ENCODE data around the gene SIL1. TPM values are rescaled to one million over a fixed set of nuclear protein-coding genes. Genes with fewer than 3 reads are reported as not detected.
"Not testable (repeated sequence)": the region's sequence is repeated elsewhere in the genome, so short reads cannot be mapped to it uniquely, and the experiment has no call there.

The SIL1 gene
- total RNA-seq, 1 experiment from 2014 or later: 61.5 TPM

DNA sequence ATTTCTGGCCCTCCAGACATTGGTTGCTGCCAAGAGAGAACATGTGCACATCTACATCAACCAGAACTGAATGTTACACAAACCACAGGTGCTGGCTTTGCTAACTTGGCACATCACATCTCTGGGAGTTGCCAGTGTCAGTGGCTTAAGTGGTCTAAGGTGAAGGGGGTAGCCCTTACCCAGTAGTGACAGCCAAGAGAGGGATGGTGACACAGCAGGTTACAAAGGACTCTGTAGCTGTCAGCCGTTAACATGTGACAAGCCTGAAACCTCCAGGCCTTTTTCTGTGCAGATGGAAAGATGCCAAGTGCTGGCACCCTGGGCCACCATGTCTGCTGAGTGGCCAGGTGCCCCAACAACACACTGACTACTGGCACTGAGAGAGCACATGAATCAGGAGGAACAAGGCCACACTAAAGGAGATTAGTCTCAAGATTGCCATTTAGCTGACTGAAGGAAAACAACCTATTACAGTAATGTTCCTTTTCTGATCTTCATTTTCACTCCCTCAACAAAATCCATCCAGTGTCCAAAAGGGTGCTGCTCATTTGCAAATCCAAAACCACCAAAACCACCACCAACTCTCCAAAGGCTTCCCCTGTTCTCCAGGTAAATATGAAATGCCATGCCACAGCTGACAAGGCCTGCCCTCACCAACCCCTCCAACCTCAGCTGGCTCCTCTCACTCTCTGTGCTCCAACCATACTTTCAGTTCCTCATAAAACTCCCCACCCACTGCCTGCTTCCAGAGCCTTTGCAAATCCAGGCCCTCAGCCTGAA lies 20.2 kb downstream of the SIL1 start:
- no peak for DNase-seq (ENCODE audit: low read depth)

DNA sequence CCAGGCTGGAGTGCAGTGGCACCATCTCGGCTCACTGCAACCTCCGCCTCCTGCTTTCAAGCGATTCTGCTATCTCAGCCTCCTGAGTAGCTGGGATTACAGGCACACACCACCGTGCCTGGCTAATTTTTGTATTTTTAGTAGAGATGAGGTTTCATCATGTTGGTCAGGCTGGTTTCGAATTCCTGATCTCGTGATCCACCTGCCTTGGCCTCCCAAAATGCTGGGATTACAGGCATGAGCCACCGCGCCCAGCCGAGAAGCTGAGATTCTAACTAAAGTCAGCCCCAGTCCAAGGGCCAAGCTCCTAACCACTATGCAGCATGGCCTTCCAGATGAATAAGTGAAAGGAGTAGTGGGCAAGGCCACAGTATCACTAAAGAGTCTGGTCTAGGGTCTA lies 20.9 kb downstream of the SIL1 start:
- not testable (repeated sequence) for DNase-seq (ENCODE audit: low read depth)

DNA sequence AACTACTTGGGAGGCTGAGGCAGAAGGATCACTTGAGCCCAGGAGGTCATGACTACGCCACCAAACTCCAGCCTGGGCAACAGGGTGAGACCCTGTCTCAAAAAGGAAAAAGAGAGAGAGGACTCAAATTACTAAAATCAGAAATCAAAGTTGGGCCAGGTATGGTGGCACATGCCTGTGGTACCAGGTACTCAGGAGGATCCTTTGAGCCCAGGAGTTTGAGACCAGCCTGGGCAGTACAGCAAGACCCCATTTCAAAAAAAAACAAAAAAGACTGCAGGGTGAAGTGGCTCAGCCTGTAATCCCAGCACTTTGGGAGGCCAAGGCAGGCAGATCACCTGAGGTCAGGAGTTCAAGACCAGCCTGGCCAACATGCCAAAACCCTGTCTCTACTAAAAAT lies 23.8 kb downstream of the SIL1 start:
- not testable (repeated sequence) for DNase-seq (ENCODE audit: low read depth)

DNA sequence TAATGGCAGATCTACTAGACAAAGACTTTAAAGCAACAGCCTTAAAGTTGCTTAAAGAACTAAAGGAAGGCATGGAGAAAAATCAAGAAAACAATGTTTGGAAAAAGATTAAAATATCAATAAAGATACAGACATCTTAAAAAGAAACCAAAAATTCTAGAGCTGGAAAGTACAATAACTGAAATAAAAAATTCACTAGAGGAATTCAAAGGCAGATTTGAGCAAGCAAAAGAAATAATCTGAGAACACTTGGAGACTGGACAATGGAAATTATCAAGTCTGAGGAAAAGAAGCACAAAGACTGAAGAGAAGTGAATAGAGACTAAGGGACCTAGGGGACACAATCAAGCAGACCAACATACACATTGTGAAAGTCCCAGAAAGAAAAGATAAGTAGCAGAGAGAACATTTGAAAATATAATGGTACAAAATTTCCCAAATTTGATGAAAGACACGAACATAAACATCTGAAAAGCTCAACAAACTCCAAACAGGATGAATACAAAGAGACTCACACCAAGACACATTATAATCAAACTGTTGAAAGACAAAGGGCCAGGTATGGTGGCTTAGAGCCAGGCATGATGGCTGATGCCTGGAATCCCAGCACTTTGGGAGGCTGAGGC lies 26.3 kb downstream of the SIL1 start:
- DNase-seq (ENCODE audit: low read depth): no peak

DNA sequence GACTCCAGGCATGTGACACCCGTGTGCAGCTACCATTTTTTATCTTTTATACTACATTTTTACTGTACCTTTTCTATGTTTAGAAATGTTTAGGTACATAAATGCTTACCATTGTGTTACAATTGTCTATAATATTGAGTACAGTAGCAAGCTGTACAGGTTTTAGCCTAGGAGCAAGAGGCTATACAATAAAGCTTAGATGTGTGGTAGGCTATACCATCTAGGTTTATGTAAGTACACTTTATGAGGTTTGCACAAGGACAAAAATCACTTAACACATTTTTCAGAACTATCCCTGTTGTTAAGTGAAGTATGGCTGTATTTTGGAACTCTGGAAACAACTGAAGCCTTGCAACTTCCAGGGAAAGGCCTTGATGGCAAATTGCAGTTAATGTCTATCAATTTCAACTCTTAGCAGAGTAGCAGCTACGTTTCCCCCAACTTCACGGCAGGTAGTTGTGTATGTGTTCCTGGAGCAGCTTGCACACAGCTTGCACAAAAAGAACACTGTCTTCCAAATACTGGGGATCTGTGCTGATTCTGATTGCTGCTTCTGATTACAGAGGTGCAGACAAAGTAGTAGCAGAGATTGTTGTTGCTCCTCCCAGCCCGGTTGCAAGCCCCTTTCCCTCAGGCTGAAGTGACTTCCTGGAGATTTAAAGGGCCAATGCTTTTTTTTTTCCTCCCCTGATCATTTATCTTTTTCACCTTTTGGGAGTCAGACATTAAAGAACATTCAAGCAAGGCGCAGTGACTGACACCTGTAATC lies 30.0 kb downstream of the SIL1 start:
- DNase-seq (ENCODE audit: low read depth): no peak

DNA sequence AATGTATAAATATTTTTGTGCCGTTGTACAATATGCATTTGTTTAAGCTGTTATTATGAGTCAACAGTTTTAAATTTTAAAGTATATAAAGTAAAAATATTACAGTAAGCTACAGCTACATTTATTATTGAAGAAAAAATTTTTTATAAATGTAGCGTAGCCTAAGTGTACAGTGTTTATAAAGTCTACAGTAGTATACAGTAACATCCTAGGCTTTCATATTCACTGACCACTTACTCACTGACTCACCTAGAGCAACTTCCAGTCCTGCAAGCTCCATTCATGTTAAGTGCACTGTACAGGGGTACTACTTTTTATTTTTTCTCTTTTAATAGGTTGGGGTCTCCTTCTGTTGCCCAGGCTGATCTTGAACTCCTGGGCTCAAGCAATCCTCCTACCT lies 30.6 kb downstream of the SIL1 start:
- no peak for DNase-seq (ENCODE audit: low read depth)

DNA sequence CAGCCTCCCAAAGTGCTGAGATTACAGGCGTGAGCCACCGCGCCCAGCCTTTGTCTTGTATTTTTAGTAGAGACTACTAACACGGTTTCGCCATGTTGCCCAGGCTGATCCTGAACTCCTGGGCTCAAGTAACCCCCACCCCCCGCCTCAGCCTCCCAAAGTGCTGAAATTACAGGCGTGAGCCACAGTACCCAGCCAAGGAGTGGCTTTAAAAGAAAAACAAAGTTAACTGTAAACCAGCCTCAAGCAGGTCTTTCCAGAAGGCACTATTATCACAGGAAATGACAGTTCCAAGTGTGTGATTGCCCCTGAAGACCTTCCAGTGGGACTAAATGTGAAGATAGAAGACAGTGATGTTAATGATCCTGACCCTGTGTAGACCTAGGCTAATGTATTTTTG lies 31.1 kb downstream of the SIL1 start:
- DNase-seq (ENCODE audit: low read depth): no peak

DNA sequence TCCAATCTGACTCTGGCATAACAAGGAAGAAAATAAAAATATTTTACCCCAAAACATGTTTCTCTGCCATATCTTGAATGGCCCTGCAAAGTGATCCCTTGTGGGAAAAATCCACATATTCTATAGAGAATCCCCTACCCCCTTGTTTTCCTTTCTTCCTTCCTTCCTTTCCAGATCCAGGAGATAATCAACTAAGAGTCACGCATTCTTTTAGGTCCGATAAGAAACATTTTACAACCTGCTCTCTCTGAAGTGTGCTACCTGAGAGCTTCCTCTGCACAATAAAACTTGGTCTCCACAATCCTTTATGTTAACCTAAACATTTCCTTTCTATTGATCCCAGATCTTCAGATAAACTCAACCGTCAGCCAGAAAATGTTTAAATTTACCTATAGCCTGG lies 33.3 kb downstream of the SIL1 start:
- DNase-seq (ENCODE audit: low read depth): not testable (repeated sequence)

DNA sequence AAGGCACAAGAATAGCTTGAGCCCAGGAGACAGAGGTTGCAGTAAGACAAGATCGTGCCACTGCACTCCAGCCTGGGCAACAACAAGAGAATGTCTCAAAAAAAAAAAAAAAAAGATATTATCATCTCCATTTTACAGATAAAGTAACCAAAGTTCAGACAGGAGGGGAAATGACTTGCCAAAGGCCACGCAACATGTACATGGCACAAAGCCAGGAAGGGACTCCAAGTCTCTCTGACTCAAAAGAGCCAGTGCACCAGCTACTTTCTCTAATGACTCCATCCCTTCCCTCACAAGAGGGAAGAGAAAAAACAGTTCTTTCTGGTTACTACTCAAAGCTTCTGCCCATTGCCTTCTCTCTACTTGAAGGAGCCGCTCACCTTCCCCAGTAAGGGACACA lies 34.1 kb downstream of the SIL1 start:
- no peak for DNase-seq (ENCODE audit: low read depth)

DNA sequence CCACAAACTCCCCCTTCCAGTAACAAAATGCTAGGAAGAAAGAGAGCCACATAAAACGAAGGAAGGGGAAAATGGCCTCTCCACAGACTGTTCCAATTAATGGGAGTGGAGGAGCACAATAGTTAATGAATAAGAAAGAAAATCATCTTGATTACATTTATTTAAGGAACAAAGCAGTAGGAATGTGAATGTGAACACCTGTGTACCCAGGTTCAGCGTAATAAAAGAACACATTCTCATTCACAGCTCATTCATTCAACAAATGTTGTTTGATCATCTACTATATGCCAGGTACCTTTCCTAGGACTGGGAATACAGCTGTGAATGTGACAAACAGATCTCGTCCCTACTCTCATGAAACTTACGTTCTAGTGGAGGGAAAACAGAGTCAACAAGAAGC lies 35.7 kb downstream of the SIL1 start:
- DNase-seq (ENCODE audit: low read depth): no peak

DNA sequence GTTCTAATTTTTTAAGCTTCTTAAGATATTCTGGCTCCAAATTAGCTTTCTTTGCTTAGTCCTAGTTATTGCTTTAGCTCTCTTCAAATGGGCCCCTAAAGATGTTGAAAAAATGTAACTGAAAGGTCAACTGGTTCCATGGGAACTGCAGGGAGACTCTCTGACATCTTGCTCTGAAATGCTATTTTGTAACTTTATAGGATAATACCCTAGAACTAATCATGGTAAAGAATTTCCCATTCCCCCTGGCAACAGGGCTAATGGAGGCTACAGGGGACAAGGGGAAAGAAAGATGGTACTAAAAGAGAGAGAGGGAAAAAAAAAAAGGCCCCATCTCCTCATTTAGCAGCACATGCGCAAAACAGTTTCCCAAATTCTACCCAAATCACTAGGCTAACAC lies 39.4 kb downstream of the SIL1 start:
- no peak for DNase-seq (ENCODE audit: low read depth)

DNA sequence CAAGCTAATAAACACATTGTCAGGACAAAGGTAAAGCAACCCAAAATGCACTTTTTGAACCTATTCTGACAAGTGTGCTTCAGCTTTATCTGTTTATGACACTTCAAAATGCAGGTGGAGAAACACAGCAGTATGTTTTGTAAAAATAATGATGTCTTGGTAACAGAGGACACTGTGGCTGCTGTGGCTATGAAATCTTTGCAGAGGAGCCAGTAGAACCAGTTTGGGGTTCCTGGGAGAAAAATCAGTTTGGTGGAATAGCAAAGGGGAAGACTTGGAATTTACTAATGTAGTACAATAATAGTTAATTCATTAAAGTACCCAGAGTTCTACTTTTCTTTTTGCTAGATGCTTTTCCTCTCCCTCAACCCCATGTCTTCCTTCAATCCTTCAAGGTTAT lies 40.6 kb downstream of the SIL1 start:
- DNase-seq (ENCODE audit: low read depth): no peak

DNA sequence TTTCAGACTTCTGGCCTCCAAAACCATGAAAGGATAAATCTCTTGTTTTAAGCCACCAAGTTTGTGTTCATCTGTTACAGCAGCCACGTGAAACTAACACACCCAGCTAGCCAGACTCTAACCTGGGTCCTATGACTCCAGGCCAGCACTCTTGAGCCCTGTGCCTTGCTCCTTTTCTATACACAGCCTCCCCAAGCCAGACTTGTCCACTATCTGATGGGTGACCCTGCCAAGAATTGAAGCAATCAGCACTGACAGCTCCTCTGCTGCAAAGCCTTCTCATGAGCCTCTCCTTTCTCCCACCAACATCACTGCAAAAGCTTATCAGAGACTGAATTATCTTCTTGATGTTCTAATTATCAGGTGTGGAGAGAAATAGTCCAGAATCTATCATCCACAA lies 41.4 kb downstream of the SIL1 start:
- DNase-seq (ENCODE audit: low read depth): no peak

DNA sequence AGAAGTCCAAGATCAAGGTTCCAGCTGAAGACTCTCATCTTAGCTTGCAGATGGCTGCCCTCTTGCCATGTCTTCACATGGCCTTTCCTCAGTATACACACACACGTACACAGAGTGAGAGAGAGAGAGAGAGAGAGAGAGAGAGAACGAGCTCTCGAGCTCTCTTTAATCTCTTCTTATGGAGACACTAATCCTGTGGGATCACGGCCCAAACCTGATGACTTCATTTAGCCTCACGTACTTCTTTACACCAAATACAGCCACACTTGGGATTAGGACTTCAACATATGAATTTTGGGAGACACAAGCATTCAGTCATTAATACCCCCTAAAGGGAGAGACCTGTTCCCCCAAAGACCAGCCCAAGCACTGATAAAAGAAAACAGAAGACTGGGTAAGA lies 42.8 kb downstream of the SIL1 start:
- no peak for DNase-seq (ENCODE audit: low read depth)

DNA sequence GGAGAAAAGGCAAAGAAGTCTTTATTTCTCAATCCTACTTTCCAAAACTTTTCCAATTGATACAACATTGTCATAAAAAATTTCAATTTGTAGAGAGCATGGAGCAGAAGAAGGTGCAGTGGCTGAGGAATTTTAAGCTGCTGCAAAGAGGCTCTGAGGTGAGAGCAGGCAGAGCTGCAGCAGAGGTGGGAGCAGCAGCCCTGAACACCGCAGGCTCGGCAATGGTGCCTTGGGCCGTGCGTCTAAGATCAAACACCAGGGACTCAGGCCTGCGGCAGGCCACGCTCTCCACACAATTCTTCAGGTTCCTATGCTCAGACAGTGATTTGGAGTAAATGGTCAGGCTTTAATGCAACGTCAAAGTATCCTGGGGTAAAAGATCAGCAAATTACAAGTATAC lies 46.3 kb downstream of the SIL1 start:
- no peak for DNase-seq (ENCODE audit: low read depth)

DNA sequence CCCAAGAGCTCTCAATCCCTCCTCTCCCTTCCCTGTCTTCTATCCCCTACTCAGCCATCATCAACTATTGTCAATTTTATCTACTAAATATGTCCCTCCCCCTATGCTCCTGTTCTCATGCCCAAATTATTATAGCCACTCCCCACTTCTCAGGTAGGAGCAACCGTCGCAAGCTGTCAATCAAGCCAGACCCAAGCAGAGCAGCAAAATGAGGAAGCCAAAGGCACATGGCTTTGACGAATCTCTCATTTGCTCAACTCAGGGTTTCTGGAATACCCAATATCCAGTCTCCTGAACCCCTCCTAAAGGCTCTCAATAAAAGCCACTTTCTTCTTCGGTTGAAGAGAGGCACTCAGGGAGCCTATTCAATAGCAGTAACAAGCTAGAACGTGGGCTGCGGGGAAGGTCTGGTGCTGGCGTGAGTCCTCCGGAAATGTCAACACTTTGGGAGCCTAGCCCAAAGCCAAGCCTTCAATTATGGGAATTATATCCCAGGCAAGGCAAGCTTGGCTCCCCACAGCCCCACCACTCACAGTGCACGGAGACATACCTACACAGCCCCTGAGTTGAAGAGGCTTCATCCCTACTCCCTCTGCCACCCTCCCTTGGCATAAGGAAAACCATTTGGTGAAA lies 47.7 kb downstream of the SIL1 start:
- DNase-seq (ENCODE audit: low read depth): no peak

DNA sequence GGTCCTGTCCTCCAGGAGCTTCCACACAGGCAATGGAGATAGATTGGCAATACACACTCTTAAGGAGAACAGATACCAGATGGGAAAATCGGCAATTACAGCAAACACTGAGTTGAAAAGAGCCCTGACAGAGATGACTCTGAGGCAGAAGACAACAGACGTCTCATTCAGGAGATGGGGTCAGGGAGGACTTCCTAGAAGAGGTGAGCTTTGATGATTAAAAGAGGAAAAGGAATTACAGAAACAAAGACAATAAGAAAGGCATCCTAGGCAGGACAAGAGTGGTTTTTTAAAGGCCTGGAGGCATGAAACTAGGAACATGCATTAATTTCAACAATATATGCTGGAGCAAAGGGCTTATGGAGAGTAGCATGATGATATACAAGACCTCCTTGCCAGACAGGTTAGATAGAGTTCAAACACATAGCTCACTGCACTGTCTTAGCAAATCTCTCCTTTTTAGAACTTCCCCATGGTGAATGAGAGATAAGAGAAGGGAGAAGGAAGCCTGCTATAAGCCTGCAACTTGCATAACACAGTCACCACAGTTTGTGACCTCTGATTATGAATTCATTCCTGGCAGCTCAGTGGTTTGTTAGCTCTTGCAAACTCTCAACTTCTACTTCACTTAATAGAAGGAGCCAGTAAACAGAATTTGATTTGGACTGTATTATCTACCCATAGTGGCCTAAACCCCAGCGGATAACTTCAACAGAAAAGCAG lies 48.5 kb downstream of the SIL1 start:
- peak; percentile 12 for DNase-seq (ENCODE audit: low read depth)

DNA sequence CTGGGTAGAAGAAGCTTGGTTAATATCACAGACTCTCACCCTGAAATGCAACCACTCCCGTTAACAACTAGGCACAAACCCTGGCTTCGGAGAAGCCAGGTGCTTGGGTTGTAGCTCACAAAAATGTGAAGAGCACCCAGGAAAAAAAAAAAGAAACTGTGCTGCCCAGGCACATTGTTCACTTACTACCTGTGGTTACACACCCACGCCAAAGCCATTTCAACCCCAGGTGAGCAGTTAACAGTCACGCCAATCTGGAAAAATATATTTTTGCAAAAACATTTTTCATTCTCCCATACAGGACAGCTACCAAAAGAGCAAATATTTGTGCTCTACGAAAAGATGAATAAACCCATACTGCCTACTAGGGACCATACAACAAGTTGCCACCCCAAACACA lies 49.2 kb downstream of the SIL1 start:
- no peak for DNase-seq (ENCODE audit: low read depth)

DNA sequence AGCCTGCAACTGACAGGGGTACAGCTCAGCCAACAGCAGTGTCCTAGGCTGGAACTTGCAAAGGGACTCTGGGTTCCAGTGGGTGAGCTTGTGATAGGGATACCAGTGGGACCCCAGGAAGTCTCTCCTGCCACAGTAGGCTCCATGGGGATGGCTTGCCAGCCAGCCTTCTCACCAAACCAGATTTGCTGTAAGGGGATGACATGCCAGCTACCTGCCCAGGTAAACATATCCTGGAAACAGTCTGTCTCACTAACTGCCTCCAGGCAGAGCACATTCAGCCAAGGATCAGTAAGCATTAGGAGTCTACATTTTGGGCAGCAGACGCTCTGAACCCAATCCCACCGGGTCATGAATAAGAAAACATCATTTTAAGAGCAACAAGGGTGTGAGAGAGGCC lies 49.9 kb downstream of the SIL1 start:
- no peak for DNase-seq (ENCODE audit: low read depth)

DNA sequence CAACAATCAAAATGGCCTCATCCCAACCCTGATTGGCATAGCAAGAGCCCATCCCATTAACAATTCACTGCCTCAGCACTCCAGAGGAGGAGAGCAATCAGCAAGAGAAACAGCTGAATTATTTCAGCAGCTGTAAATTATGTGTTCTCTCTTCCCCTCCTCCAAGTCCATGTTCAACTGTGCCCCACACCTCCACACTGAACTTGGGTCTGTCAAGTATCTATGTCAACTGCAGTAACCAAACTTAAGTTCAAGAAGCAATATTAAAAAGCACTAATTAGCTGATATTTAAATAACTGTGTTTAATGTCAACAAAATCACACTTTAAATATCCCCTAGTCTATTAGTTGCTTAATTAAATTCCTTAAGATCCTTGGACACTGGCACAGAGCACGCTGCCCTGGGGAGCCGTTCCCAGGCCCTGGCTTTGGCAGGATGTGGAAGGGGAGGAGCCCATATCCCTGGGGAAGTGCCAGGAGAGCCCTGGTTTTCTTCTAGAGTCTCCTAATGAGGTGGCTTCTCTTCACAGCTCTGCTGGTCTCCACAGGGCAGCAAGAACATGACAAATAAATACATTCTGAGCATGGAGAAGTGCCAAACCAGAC lies 50.6 kb downstream of the SIL1 start:
- peak; percentile 87 for DNase-seq (ENCODE audit: low read depth)

DNA sequence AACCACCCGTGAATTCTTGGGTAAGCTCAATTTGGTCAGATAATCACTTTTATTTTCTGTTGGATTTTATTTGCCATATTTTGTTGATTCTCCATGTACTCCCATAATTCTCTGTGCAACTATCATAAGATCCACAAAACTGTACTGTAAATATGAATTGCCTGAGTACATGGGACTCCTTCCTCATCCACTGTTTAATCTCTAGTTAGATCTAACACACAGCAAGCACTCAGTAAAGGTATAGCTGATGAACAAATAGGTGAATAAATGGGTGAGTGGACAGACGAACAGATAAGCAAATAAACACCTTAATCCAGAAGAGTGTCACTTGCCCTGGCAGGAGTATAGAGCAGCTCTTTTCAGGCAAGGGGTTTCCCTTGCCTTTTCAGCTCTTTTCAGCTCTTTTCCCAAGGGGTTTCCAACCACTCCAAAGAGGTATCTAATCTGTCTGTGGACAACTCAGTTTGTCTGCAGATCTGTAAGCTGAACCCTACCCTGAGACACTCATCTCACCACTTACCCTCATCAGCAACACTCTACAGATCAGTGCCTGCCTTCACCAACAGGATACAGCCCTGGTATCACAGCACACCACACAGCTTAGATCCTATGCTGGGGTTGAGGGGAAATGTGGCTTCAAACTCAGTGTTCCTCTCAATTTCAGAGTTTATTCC lies 51.2 kb downstream of the SIL1 start:
- no peak for DNase-seq (ENCODE audit: low read depth)

Measured in M059J (cell line).